Natural killer cell (primary cell): ENCODE data around the gene WSCD2. TPM values are rescaled to one million over a fixed set of nuclear protein-coding genes. Genes with fewer than 3 reads are reported as not detected.

Experiments
- ATAC-seq, 3 donors: fragments of 150-1000 bp in 2 of 3; fragments of 200-7000 bp in 1 of 3; cut with Tn5 transposase; 1 replicate in 1 of 3; 2 replicates in 2 of 3; pipeline ENCODE4 v1.10.0; 2021; ENCODE audit warnings: mild to moderate bottlenecking in 2 of 3, moderate library complexity in 2 of 3
- DNase-seq, 2 donors: peaks; one replicate each; pipeline versions ENCODE4 v3.0.0 to v3.0.0-alpha.2; 2013 to 2021; ENCODE audit warnings: mixed read lengths in 1 of 2
- H3K27ac ChIP-seq: one replicate; pipeline ENCODE4 v1.5.1; 2013; ENCODE audit warnings: mild to moderate bottlenecking, low read length
- H3K27me3 ChIP-seq: one replicate; pipeline ENCODE4 v1.6.1; 2013; ENCODE audit warnings: low read length; ENCODE audit not compliant: control insufficient read depth, insufficient read depth
- H3K36me3 ChIP-seq: one replicate; pipeline ENCODE4 v1.6.1; 2013; ENCODE audit warnings: low read length; ENCODE audit not compliant: control insufficient read depth, insufficient read depth
- H3K4me1 ChIP-seq: one replicate; pipeline ENCODE4 v1.6.1; 2013; ENCODE audit warnings: low read length; ENCODE audit not compliant: control insufficient read depth, insufficient read depth
- H3K4me3 ChIP-seq: one replicate; pipeline ENCODE4 v1.5.1; 2013; ENCODE audit warnings: low read length
- H3K9me3 ChIP-seq: one replicate; pipeline ENCODE4 v1.6.1; 2013; ENCODE audit warnings: low read length; ENCODE audit not compliant: control insufficient read depth, insufficient read depth
- H3K27ac Mint-ChIP-seq, 2 donors: one replicate each; pipeline ENCODE4 v1.8.0; 2022; ENCODE audit warnings: mild to moderate bottlenecking in 2 of 2, mixed read lengths in 2 of 2, moderate library complexity in 1 of 2
- H3K27me3 Mint-ChIP-seq, 2 donors: one replicate each; pipeline ENCODE4 v1.8.0; 2022; ENCODE audit warnings: low read depth in 2 of 2, mixed read lengths in 2 of 2
- H3K36me3 Mint-ChIP-seq: one replicate; pipeline ENCODE4 v1.8.0; 2022; ENCODE audit warnings: mixed read lengths
- H3K4me1 Mint-ChIP-seq, 2 donors: one replicate each; pipeline ENCODE4 v1.8.0; 2022; ENCODE audit warnings: mixed read lengths in 2 of 2
- H3K4me3 Mint-ChIP-seq: one replicate; pipeline ENCODE4 v1.8.0; 2022; ENCODE audit warnings: mild to moderate bottlenecking, moderate library complexity, mixed read lengths
- H3K9me3 Mint-ChIP-seq, 2 donors: one replicate each; pipeline ENCODE4 v1.8.0; 2022; ENCODE audit warnings: mixed read lengths in 2 of 2
- WGBS: methylation state at CpG from one replicate; pipeline ENCODE4 v1.1.7; 2013; ENCODE audit warnings: missing lambda C conversion rate; ENCODE audit not compliant: insufficient coverage; 5-methylcytosine and 5-hydroxymethylcytosine counted together
- intact Hi-C: fragments of 100-400 bp; cut with micrococcal nuclease; formaldehyde crosslinking; loops from one replicate; pipeline ENCODE4 v1.14.2; 2022
- total RNA-seq, 4 donors: library from RNA; stranded (reverse); fragments of 120-200 nt in 1 of 4; gene quantifications; one replicate each; pipeline versions ENCODE4 v1.2.3 to v1.2.4, GENCODE V29; 2013 to 2022
- TF ChIP-seq, protein P1 (sequence below): fragments of 200-600 bp; IDR thresholded peaks from one replicate; pipeline ENCODE4 v1.8.0; 2022; ENCODE audit warnings: antibody characterized with exemption

WSCD2 gene
- total RNA-seq, 3 donors from 2014 or later (not counting 1 experiment from before 2014, with no cell fraction given) = 0.32 to 0.78 TPM; not detected in 1

DNA sequence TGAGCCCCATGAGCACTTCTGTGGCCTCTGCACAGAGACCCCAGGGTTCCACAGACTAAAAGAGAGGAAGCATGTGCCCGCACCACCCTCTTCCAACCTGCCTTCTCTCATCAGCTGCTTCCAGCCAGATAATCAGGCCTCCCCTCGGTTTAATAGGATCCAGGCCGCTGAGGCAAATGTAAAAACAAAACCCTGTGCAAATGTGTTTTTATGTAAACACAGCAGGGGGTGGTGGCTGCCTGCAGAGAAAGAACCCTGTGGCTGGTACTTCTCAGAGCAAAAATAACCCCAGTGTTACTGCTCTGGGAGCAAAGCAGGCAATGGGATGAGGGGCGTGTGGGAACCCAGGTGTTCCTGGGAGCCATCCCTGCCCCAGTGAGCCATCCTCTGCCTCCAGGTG, 46.2 kb downstream of the WSCD2 start:
- TF ChIP-seq, protein P1, sequence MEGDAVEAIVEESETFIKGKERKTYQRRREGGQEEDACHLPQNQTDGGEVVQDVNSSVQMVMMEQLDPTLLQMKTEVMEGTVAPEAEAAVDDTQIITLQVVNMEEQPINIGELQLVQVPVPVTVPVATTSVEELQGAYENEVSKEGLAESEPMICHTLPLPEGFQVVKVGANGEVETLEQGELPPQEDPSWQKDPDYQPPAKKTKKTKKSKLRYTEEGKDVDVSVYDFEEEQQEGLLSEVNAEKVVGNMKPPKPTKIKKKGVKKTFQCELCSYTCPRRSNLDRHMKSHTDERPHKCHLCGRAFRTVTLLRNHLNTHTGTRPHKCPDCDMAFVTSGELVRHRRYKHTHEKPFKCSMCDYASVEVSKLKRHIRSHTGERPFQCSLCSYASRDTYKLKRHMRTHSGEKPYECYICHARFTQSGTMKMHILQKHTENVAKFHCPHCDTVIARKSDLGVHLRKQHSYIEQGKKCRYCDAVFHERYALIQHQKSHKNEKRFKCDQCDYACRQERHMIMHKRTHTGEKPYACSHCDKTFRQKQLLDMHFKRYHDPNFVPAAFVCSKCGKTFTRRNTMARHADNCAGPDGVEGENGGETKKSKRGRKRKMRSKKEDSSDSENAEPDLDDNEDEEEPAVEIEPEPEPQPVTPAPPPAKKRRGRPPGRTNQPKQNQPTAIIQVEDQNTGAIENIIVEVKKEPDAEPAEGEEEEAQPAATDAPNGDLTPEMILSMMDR = no peak
- H3K4me1 ChIP-seq = peaks cover 1% of the 10 kb centered on the region
- intact Hi-C loops = loop anchor here (1.0 kb wide), 1 partner anchor 282 kb away; no protein-coding TSS in a partner anchor
- Mint-ChIP-seq H3K9me3 (no peaks in the 10 kb centered on the region), H3K27ac (no peak overlapping the region), H3K4me3 (no peak overlapping the region), H3K27me3 (peaks cover 1 to 4% of the 10 kb centered on the region in 2 donors), H3K36me3 (no peaks in the 10 kb centered on the region), H3K4me1 (peaks cover 2 to 3% of the 10 kb centered on the region in 2 donors)
- WGBS = 73% methylated on average over 2 of the region's 4 CpGs
- no peaks in the 10 kb centered on the region for H3K36me3 ChIP-seq
- no peaks in the 10 kb centered on the region for H3K9me3 ChIP-seq
- DNase-seq = no peak
- no peak for ATAC-seq
- no peak overlapping the region for H3K27ac ChIP-seq
- H3K27me3 ChIP-seq = no peaks in the 10 kb centered on the region
- no peak overlapping the region for H3K4me3 ChIP-seq

DNA sequence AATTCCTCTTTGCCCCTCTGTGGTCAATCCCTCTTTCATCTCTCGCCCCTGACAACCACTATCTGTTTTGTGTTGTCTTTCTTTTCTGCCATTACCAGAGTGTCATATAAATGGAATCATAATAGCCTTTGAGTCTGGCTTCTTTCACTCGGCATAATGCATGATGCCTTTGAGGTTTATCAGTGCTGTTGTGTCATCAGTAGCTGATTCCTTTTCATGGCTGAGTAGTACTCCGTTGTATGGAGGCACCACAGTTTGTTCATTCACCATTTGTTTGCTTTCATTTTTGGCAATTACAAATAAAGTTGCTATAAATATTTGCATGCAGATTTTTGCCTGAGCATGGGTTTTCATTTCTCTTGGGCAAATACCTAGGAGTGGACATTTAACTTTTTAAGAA, 47.2 kb downstream of the WSCD2 start:
- intact Hi-C loops = no loop called here
- no peaks in the 10 kb centered on the region for H3K36me3 ChIP-seq
- ATAC-seq (no peak), DNase-seq (no peak)
- Mint-ChIP-seq H3K27ac (no peak overlapping the region), H3K4me3 (no peak overlapping the region), H3K9me3 (no peaks in the 10 kb centered on the region), H3K27me3 (peaks cover 0 to 2% of the 10 kb centered on the region in 2 donors), H3K4me1 (peaks cover 7% of the 10 kb centered on the region in 2 donors), H3K36me3 (no peaks in the 10 kb centered on the region)
- no peak overlapping the region for H3K4me3 ChIP-seq
- no peaks in the 10 kb centered on the region for H3K9me3 ChIP-seq
- H3K27ac ChIP-seq = no peak overlapping the region
- no peaks in the 10 kb centered on the region for H3K27me3 ChIP-seq
- WGBS = 89% methylated on average over 3 of the region's 3 CpGs
- TF ChIP-seq, protein P1 = no peak
- peaks cover 8% of the 10 kb centered on the region for H3K4me1 ChIP-seq

- peaks cover 7% of the 10 kb centered on the region in 2 donors for H3K4me1 Mint-ChIP-seq
- H3K4me3 Mint-ChIP-seq = no peak overlapping the region
- 91% methylated on average over 3 of the region's 3 CpGs for WGBS
- H3K27me3 ChIP-seq = no peaks in the 10 kb centered on the region
- no peaks in the 10 kb centered on the region for H3K36me3 ChIP-seq
- no peak for DNase-seq
- no peaks in the 10 kb centered on the region for H3K9me3 Mint-ChIP-seq
- no peaks in the 10 kb centered on the region for H3K9me3 ChIP-seq
- H3K4me3 ChIP-seq = no peak overlapping the region
- peaks cover 0 to 2% of the 10 kb centered on the region in 2 donors for H3K27me3 Mint-ChIP-seq
- H3K27ac ChIP-seq = no peak overlapping the region
- TF ChIP-seq, protein P1 = no peak
- intact Hi-C loops = no loop called here
- peaks cover 8% of the 10 kb centered on the region for H3K4me1 ChIP-seq
- H3K36me3 Mint-ChIP-seq = no peaks in the 10 kb centered on the region
- no peak overlapping the region for H3K27ac Mint-ChIP-seq
- ATAC-seq = no peak
Observed at GRCh38 chr12:108177131-108177530, 48.0 kb downstream of the WSCD2 start.

DNA sequence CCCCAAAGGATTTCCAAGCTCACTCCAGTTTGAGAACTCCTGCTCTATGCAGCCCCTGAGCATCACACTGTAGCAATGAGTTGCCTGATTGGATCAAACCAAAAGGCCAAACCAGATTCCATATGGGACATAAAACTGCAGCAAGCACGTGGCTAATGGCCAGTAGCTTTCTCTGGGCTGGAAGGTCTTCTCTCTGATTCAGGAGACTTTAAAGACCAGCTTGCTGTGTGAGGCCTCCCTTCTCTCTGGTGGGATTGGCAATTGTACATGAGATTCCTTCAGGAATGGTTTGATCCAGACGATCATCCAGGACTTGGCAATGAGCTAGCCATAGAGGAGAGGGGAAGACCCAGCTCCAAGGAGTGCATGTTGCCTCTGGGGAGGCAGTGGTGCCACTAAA, 50.2 kb downstream of the WSCD2 start:
- no peaks in the 10 kb centered on the region for H3K9me3 ChIP-seq
- H3K4me1 ChIP-seq = peaks cover 8% of the 10 kb centered on the region
- no peaks in the 10 kb centered on the region for H3K27me3 ChIP-seq
- H3K36me3 Mint-ChIP-seq = no peaks in the 10 kb centered on the region
- no peaks in the 10 kb centered on the region for H3K9me3 Mint-ChIP-seq
- H3K4me3 ChIP-seq = no peak overlapping the region
- no peaks in the 10 kb centered on the region for H3K36me3 ChIP-seq
- H3K4me1 Mint-ChIP-seq = peaks cover 7% of the 10 kb centered on the region in 2 donors
- no peak overlapping the region for H3K4me3 Mint-ChIP-seq
- TF ChIP-seq, protein P1 = no peak
- intact Hi-C loops = no loop called here
- WGBS = 70% methylated on average over 2 of the region's 2 CpGs
- H3K27ac Mint-ChIP-seq = no peak overlapping the region
- no peaks in the 10 kb centered on the region for H3K27me3 Mint-ChIP-seq
- no peak for DNase-seq
- H3K27ac ChIP-seq = no peak overlapping the region
- ATAC-seq = no peak
